ENCODE measurements around the gene HP1BP3. TPM values are rescaled to one million over a fixed set of nuclear protein-coding genes. Genes with fewer than 3 reads are reported as not detected.

Gene HP1BP3
- total RNA-seq, 1 donor from 2014 or later: 269 TPM

DNA sequence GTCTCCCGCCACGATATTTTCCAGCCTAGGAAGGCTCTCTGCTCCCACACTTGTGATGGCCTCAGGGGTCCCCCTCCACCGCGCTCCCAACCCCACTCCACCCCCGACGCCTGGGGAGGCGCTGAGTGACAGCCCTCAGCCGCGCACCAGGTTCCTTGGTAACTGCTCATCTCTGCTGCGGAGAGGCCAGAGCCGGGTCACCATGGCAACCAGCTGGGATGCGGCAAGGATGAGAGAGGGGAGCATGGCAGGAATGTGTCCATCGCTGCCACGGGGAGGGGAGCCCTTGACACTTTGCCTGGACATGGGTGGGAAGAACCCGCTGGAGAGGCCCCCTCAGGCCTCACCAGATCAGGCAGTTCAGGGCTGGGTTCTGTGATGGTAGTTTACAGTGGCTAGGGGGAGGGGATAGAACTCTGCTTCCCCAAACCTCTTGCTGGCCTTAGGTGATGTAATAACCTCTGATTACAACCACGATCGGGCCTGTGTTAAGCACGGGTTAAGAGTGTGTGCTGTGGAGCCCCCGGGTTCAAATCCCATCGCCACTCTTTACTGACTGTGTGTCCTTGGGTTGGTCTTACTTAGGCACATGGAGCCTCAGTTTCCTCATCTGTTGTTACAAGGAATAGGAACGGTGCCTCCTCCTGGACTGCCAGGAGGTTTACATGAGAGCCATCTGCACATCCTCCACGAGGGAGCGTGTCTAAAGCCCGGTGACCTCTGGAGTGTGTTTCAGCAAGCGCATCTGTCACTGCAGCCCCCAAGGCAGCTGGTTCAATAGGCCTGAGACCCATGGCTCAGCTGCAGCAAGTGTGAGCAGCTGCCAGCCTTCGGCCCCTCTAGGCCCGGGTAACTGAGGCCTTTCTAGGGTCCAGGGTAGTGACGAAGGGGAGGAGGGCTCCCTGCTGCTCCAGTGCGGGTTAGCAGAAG lies 75.6 kb downstream of the HP1BP3 start:
- Mint-ChIP-seq H3K27ac (no peak overlapping the region), H3K4me1 (no peaks in the 10 kb centered on the region), H3K27me3 (ENCODE audit: low read depth) (peaks cover 9% of the 10 kb centered on the region), H3K36me3 (no peaks in the 10 kb centered on the region), H3K9me3 (no peaks in the 10 kb centered on the region), H3K4me3 (no peak overlapping the region)
- no peak for TF ChIP-seq CTCF (IDR thresholded peaks at IDR 0.05; ENCODE audit: unreplicated experiment)
- no peak for DNase-seq (ENCODE audit: low spot score in 2 of 2, unreplicated experiment in 2 of 2)

GRCh38 chr1:20710469-20711284 lies 76.4 kb downstream of the HP1BP3 start:
- DNase-seq (ENCODE audit: low spot score in 2 of 2, unreplicated experiment in 2 of 2): no peak
- TF ChIP-seq CTCF (IDR thresholded peaks at IDR 0.05; ENCODE audit: unreplicated experiment): no peak
- no peaks in the 10 kb centered on the region for H3K9me3 Mint-ChIP-seq
- no peak overlapping the region for H3K4me3 Mint-ChIP-seq
- H3K36me3 Mint-ChIP-seq: no peaks in the 10 kb centered on the region
- H3K4me1 Mint-ChIP-seq: no peaks in the 10 kb centered on the region
- H3K27ac Mint-ChIP-seq: no peak overlapping the region
- H3K27me3 Mint-ChIP-seq (ENCODE audit: low read depth): peaks cover under 1% of the 10 kb centered on the region

GRCh38 chr1:20709868-20710267 lies 77.2 kb downstream of the HP1BP3 start:
- Mint-ChIP-seq H3K4me1 (no peaks in the 10 kb centered on the region), H3K27me3 (ENCODE audit: low read depth) (no peaks in the 10 kb centered on the region), H3K9me3 (no peaks in the 10 kb centered on the region)

DNA sequence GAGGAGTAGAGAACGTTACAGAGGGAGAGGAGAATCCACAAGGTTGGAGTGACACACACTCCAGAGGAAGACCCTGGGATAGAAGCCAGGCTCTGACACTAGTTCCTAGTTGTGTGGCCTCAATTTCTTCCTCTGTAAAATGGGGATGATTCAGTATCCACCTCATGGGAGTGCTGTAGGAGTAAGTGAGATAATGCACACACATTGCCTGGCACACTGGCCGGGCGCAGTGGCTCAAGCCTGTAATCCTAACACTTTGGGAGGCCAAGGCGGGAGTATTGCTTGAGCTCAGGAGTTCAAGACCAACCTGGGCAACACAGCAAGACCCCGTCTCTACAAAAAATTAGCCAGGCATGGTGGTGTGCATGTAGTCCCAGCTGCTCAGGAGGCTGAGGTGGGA lies 78.2 kb downstream of the HP1BP3 start:
- Mint-ChIP-seq H3K27ac (no peak overlapping the region), H3K4me1 (no peaks in the 10 kb centered on the region), H3K4me3 (no peak overlapping the region), H3K9me3 (no peaks in the 10 kb centered on the region), H3K27me3 (ENCODE audit: low read depth) (no peaks in the 10 kb centered on the region), H3K36me3 (no peaks in the 10 kb centered on the region)
- TF ChIP-seq CTCF (IDR thresholded peaks at IDR 0.05; ENCODE audit: unreplicated experiment): no peak
- DNase-seq (ENCODE audit: low spot score in 2 of 2, unreplicated experiment in 2 of 2): no peak

More at GRCh38 chr1:20709868-20710267, 77.2 kb downstream of the HP1BP3 start:
- H3K36me3 Mint-ChIP-seq: no peaks in the 10 kb centered on the region
- H3K4me3 Mint-ChIP-seq: no peak overlapping the region
- DNase-seq (ENCODE audit: low spot score in 2 of 2, unreplicated experiment in 2 of 2): no peak
- TF ChIP-seq CTCF (IDR thresholded peaks at IDR 0.05; ENCODE audit: unreplicated experiment): no peak
- no peak overlapping the region for H3K27ac Mint-ChIP-seq

GRCh38 chr1:20708057-20708456 lies 79.0 kb downstream of the HP1BP3 start:
- no peaks in the 10 kb centered on the region for H3K4me1 Mint-ChIP-seq
- no peaks in the 10 kb centered on the region for H3K9me3 Mint-ChIP-seq
- no peak for TF ChIP-seq CTCF (IDR thresholded peaks at IDR 0.05; ENCODE audit: unreplicated experiment)
- no peaks in the 10 kb centered on the region for H3K27me3 Mint-ChIP-seq (ENCODE audit: low read depth)
- no peaks in the 10 kb centered on the region for H3K36me3 Mint-ChIP-seq
- no peak overlapping the region for H3K4me3 Mint-ChIP-seq
- no peak for DNase-seq (ENCODE audit: low spot score in 2 of 2, unreplicated experiment in 2 of 2)
- no peak overlapping the region for H3K27ac Mint-ChIP-seq
